HG02970 (cell line): ENCODE results near the gene CDK7.
"Not testable (repeated sequence)": the region's sequence is repeated elsewhere in the genome, so short reads cannot be mapped to it uniquely, and the experiment has no call there.

ENCODE experiments used
- ATAC-seq: cut with Tn5 transposase; IDR thresholded peaks from one replicate; pipeline ENCODE4 v1.9.1; 2021; ENCODE audit warnings: mild to moderate bottlenecking, moderate library complexity, moderate number of reproducible peaks; ENCODE audit not compliant: unreplicated experiment, low FRiP score

CDK7 gene

DNA sequence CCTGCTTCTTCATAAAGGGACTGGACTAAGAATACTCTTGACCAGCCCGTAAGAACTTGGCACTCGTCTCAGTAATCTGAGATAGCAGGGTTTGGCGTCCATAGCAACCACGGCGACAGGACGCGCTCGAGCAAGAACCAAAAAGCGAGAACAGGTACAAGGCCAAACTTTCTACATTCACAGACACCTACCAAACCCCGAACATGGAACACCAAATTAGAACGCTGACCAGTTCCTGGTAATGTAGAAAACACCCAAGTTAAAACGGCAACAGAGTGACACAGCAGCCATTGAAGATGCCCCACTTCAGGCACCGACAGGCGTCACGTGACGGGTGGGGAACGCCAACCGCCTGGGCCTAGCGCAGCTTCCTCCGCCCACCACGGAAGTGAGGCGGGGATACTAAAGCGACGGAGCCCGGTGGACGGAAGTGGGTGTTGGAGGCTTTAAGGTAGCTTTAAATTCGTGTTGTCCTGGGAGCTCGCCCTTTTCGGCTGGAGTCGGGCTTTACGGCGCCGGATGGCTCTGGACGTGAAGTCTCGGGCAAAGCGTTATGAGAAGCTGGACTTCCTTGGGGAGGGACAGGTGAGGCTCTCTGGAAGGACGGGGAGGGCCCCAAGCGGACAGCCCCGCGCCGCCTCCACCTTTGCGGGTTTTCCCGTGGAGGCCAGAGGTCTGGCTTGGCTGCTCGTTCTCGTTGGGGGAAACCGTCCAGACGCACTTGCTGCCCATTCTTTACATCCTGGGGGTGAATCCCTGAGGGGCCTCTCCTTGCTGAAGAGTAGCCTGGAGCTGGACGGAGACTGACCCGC is at the start of gene CDK7:
Gene CDK7, plus strand, starts transcription at position 430 of the 812 bp plus-strand sequence. Its CDS starts 90 bp downstream, at position 520.
- peak; percentile 95 for ATAC-seq

- ATAC-seq = no peak
Measured at GRCh38 chr5:69187342-69187741, 47.3 kb upstream of the CDK7 start.

GRCh38 chr5:69188811-69189161 is 45.9 kb upstream of the CDK7 start:
- ATAC-seq = no peak

DNA sequence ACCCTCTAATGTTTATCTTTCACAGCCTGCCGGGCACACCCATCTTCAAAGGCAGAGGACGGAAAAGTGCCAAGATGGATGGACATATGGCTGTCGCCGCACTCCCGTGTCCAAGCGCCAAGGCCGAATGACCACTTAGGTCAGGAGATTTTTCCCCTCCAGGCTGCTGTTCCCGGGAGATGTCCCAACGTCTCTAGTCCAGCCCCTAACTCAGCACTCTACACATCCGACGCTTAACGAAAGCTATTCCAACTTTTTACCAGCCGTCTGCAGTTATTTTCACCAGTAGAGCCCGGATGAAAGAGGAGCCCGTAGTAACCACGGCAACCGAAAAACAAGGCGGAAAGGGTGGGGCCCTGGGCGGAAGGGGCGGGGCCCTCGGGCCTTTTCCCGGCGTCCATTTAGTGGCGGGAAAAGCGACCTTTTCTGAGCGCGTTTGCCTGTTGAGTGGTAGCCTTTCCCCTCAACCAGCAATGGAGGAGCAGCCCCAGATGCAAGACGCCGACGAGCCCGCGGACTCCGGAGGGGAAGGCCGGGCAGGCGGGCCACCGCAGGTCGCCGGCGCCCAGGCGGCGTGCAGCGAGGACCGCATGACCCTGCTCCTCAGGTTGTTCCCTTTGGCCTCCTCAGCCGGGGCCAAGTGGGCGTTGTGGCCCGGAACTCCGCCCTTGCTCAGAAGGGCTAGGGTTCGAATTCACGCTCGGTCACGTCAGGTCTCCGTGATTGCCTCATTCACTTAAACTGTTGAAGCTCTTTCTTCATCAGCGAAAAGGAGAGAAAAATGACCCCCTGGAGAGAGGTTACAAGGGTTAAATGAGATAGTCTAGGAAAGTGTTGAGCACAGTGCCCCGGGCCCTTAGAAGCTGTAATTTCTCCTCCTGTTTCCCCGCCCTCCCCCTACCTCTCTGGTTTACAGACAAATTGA is 45.3 kb upstream of the CDK7 start, which contains the start of gene CENPH:
Gene CENPH, plus strand, starts transcription at position 422 of the 925 bp plus-strand sequence. Its CDS starts 52 bp downstream, at position 474.
- ATAC-seq = peak; percentile 88

DNA sequence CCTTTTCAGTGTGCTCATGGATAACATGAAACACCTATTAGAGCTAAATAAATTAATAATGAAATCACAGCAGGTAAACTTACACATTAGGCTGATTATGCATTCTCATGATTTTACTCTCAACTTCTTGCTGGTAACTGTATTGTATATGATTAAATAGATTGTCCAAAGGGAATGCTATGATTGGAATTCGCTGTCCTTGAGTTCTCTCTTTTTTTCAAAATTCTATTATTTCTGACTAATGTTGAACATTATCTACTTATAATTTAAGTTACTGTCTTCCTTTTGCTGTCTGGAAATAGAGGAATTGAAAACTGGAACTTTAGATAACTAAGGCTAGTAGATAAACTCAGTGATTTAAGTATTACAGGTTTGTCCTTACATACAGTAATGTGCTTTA is 32.2 kb upstream of the CDK7 start:
- no peak for ATAC-seq

- ATAC-seq = no peak
Measured at GRCh38 chr5:69206528-69207190, 28.0 kb upstream of the CDK7 start.

GRCh38 chr5:69209602-69210001 is 25.1 kb upstream of the CDK7 start:
- ATAC-seq = no peak

GRCh38 chr5:69211200-69211599 is 23.5 kb upstream of the CDK7 start:
- ATAC-seq = no peak

- ATAC-seq = no peak
Measured at GRCh38 chr5:69212022-69212421, 22.7 kb upstream of the CDK7 start.

GRCh38 chr5:69213513-69214215 is 21.0 kb upstream of the CDK7 start:
- no peak for ATAC-seq

DNA sequence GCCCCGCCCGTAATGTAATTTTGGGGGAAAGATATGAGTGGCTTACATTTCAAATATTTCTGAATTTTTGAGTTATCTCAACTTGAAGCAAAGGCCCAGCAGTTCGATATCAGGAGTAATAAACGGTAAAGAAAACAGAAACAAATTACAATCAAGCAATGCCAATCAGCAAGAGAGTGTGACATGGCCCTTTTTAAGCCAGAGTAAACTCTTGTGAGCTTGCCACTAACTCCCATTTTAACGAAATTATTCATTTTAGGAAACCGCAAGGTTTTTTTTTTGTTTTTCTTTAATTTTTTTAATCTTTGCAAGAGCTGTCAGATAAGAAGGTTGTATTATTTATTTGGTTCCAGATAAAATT is 17.6 kb upstream of the CDK7 start:
- no peak for ATAC-seq

- peak; percentile 91 for ATAC-seq
Measured at GRCh38 chr5:69217548-69218526, 16.8 kb upstream of the CDK7 start.

DNA sequence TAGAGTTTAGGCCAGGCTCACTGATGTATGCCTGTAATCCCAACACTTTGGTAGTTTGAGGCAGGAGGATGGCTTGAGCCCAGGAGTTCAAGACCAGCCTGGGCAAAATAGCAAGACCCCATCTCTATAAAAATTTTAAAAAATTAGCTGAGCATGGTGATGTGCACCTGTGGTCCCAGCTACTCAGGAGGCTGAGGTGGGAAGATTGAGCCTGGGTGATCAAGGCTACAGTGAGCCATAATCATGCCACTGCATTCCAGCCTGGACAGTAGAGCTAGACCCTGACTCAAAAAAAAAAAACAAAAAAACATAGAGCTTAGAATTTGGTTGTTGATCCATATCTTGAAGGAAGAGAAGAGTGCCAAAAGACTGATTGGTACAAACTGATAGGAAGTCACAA is 14.7 kb upstream of the CDK7 start:
- ATAC-seq = no peak

GRCh38 chr5:69220371-69220770 is 14.3 kb upstream of the CDK7 start:
- not testable (repeated sequence) for ATAC-seq

GRCh38 chr5:69220833-69221232 is 13.9 kb upstream of the CDK7 start:
- ATAC-seq = not testable (repeated sequence)

GRCh38 chr5:69224520-69224919 is 10.2 kb upstream of the CDK7 start:
- ATAC-seq = no peak

GRCh38 chr5:69225860-69226259 is 8.8 kb upstream of the CDK7 start:
- ATAC-seq = no peak

DNA sequence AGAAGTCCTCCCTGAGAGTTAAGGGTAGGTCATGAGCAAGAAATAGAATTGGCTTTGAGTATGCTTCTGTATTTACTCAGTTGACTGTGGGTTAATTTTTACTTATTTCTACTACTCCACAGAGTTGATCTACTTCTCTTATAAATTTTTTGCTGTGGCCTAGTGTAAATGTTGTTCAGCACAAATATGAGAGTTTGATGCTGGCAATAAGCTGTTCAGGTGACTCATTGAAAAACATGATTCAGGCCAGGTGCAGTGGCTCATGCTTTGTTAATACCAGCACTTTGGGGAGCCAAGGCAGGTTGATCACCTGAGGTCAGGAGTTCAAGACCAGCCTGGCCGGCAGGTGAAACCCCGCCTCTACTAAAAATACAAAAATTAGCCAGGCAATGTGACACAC is 4.5 kb upstream of the CDK7 start:
- ATAC-seq = no peak

GRCh38 chr5:69231281-69231680 is 3.4 kb upstream of the CDK7 start:
- ATAC-seq = no peak
